Stimulated activated CD4-positive, alpha-beta T cell treated with anti-CD3 and anti-CD28 coated beads, Interleukin-12 subunit alpha, Interleukin-12 subunit beta, amount 100 ng/mL, for 48 hours (primary cell): ENCODE data around the gene ACSF2.
"Not testable (repeated sequence)": the region's sequence is repeated elsewhere in the genome, so short reads cannot be mapped to it uniquely, and the experiment has no call there.

ENCODE experiments used
- DNase-seq, 3 donors: peaks; one replicate each; pipeline ENCODE4 v3.0.0-alpha.2; 2020; ENCODE audit warnings: low read depth in 2 of 3, low spot score in 1 of 3

ACSF2 gene, protein sequence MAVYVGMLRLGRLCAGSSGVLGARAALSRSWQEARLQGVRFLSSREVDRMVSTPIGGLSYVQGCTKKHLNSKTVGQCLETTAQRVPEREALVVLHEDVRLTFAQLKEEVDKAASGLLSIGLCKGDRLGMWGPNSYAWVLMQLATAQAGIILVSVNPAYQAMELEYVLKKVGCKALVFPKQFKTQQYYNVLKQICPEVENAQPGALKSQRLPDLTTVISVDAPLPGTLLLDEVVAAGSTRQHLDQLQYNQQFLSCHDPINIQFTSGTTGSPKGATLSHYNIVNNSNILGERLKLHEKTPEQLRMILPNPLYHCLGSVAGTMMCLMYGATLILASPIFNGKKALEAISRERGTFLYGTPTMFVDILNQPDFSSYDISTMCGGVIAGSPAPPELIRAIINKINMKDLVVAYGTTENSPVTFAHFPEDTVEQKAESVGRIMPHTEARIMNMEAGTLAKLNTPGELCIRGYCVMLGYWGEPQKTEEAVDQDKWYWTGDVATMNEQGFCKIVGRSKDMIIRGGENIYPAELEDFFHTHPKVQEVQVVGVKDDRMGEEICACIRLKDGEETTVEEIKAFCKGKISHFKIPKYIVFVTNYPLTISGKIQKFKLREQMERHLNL

DNA sequence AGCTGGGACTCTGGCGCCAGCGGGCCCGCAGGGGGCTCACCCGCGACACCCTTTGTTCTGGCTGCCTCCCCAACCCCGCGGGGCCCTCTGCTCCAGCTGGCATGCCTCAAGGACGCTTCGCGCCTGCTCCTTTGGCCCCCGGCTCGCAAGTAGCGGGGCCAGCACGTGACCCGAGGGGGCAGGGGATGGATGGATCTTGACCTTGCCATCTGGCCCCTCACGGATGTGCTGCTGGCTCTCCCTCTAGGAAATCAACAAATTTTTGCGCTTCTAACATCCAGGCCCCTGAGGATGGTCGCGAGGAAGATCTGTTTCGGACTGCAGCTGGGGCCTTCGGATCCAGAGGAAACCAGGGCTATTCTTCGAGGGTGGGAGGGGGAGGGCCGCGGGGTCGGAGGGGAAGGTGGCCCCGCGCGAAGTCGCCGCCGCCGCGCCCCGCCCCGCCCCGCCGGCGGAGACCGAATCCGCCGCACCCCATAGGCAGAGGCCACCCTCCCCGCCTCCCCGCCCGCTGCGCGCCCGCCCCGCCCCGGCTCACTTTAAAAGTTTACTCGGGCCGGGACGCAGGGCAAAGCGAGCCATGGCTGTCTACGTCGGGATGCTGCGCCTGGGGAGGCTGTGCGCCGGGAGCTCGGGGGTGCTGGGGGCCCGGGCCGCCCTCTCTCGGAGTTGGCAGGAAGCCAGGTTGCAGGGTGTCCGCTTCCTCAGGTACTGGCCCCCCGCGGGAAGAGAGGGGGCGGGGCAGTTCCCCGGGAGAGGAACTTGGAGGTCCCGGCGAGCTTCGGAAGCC is at the start of gene ACSF2:
TSS of gene ACSF2 (plus strand) at position 537 of the 790 bp plus-strand sequence. CDS start at position 581, 44 bp downstream.
- peak; percentile 48 to 65 (median 53) for DNase-seq

DNA sequence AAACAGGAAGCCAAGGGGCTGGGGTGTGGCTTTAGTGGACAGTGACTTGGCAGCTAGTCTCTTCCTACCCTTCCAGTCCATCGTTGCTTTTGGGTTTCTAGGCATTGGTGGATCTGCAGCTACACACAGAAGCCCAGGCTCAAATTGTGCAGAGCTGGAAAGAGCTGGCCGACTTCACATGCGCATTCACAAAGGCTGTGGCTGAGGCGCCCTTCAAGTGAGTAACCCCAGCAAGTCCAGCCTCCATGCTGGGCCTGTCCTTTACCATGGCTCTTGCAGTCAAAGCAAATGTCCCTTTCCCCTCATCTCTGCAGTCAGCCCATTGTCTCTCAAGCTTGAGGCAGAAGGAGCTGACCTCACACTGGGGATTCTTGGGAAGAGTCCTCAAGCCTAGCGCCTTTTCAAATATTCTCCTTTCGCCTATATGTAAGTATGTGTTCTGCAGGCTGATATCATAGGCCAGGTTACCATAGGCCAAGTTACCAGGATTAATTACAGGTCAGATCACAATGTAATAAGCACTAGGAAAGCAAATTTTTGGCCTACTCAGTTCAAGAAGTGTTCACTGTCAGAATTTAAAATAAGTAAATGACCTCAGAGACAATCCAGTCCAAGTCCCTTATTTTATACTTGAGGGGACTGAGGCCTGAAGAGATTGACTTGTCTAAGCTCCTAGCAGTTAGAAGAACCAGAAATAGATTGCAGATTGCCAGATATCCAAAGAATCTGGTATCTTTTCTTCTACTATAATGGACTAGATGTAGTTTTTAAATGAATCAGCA is 46.5 kb upstream of the ACSF2 start:
- no peak for DNase-seq

DNA sequence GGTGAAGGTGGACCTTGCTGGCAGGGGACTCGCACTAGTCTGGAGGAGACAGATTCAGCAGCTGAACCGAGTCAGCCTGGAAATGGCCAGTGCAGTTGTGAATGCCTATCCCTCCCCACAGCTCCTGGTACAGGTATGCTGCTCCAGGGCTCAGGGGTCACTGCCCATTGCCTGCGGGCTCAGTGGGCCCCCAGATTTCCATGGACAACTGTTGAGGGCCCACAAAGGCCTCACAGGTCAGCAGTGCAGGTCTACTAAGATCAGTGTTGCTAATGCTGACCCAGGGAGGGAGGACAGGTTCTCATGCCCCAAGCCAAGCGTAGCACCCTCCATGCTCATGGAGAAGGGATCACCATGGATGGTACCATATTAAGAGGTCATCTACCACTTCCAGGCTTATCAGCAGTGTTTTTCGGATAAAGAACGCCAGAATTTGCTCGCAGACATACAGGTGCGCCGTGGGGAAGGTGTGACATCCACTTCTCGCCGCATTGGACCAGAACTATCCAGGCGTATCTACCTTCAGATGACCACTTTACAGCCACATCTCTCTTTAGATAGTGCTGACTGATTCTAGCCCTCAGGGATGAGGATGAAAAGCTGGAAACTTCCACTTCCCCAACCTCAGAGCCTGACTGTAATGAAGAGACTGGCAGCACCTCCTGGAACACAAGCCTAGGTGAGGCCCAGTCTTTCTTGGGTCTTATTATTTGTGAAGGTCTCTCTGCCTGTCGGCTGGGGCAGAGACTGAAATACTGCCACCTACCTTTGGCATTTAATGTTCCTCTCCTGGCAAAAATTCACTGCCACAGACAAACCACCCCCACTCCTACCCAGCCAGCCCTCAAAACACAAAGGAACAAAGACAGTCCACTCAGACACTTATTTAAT is 45.4 kb upstream of the ACSF2 start:
- no peak for DNase-seq

DNA sequence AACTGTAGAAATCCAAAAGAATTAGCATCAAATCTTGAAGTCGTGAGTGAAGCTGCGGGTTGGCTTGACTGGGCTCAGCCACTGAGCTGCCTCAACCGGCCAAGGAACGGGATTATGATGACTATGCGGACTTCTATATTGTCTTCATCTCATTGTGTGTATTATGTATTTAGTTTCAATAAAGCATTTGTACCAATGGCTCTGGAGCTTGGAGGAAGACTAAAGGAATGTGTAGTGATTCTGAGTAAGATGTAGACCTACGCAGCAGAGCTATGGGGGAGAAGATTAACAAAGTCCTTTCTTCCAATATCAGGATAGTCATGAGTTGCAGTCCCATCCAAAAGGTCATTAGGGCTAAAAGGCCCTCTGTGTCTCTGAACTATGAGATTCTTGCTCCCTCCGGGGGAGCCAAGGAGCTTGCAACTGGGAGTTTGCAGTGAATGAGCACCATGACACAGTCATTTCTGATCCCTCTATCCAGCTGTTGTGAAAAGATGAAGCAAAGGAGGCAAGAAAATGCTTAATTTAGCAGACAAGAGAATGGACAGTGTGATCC is 44.7 kb upstream of the ACSF2 start:
- no peak for DNase-seq

DNA sequence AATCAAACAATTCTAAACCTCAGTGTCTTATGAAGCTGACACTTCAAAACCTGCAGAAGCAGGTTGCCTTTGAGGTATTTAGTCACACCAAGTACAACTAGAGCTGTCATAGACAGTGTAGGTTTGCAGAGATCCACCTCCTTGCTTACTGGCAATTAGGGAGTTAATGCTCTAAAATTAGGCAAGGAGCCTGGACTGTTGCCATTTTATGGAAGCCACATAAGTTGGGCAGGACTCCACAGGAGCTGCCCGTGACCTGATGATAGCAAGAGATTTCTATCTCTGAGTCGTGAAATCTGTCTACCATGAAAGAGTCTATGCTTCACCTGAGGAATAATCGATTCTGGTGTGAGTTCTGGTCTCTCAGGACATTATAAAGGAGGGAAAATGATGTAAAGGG is 44.1 kb upstream of the ACSF2 start:
- DNase-seq: no peak

DNA sequence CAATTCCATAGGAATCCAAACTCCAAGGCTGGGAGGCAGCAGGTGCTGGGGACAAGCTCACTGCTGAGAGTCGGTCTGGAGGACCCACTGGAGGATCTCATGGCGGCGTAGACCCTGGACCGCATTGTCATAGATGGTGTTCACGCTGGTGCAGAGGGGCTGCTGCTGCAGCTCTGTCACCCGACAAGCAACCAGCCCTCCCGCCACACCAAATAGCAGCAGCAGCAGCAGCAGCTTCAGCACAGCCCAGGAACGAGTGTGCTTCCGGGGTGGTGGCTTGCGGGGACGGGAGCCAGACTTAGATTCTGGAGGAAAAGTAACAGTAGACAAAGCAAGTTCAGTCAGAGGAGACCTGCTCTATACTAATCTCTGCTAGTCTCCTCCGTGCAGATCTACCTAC is 43.1 kb upstream of the ACSF2 start:
- DNase-seq: no peak

DNA sequence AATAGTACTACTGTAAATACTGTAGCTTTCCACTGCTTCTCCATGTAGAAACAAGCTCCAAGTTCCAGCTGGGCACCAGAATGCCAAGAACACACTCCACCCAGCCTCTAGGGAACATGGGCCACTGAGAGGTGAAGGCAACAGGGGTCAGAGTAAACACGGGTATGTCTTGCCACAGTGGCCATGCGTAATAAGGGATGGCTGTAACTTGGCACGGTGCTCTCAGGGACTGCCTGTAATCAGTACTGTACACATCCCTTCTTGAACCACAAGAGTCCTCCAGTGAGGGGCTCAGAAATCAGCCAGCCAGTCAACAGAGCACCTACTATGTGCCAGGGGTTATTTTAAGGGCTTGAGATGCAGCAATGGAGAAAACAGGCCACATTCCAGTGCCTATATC is 39.5 kb upstream of the ACSF2 start:
- no peak for DNase-seq

DNA sequence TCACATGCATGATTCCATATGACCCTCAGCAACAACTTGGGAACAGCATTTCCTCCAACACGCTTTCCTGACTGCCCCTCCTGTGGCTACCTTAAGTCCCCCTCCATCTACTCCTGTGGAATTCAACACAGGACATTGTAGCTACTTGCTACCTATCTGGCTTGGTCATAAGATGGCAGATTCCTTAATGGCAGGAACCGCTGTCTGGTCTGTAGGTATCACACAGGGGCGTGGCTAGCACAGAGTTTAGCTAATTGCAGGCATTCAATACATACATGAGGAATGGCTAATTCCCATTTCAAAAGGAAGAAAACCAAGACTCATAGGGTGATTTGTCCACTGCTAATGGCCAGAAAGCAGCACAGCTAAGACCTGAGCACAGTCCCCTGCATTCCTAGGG is 37.3 kb upstream of the ACSF2 start:
- DNase-seq: no peak

DNA sequence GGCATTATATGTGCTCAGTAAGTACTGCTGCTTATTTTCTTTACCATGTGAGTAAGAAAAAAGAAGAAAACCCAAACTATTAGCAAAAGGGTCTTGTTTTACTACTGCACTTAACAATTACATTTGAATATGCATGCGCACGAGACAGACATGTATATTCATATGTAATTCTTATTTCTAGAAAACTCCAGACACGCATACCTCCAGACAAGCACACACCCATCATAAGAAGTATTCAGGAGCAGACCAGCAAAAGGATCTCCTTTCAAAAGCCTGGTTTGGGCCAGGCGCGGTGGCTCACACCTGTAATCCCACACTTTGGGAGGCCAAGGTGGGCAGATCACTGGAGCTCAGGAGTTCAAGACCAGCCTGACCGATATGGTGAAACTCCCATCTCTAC is 36.5 kb upstream of the ACSF2 start:
- DNase-seq: no peak

DNA sequence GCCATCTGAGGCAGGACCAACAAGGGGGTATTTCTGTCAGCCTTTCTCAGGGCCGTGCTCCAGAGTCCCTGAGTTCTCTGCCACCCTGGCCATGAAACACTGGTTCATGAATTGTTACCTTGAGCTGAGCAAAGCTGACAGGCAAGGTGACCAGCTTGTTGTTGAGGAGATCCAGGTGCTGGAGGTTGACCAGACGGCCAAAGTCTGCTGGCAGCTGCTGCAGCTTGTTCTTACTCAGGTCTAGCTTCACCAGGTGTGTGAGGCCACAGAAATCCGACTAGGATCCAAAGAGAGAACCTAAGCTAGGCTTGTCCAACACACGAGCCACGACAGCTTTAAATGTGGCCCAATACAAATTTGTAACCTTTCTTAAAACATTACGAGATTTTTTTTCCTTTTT is 33.4 kb upstream of the ACSF2 start:
- DNase-seq: no peak

DNA sequence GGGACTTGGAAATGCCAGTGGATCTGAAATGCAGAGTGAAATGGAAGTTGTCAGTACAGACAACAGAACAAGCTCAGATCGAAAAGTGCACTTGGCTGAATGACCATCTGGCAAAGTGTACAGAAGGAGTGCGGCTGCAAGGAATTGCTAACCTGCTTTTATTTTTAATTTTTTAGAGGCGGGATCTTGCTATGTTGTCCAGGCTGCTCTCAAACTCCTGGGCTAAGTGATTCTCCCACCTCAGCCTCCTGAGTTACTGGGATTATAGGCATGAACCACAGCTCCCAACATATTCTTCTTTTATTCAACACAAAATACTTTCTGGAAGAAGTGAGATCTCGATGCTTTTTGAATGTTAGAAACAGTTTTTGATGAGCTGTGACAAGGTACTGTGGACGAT is 32.3 kb upstream of the ACSF2 start:
- DNase-seq: no peak

DNA sequence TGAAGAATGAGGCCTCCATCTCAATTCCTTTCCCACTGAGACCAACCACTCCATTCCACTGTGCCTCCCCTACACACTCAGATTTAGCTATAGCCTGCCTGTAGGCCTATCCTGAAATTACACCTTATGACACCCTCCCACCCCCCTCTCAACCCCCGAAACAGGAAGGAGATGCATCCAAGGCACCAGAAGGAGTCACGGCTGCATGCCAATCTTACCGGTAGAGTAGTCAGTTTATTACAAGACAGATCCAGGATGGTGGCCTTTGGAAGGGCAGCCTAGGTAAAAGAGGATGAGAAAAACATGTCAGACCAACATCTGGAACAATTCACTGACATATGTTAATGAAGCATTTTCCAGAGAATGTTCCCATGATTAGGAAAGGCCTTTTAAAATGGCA is 31.3 kb upstream of the ACSF2 start:
- no peak for DNase-seq

DNA sequence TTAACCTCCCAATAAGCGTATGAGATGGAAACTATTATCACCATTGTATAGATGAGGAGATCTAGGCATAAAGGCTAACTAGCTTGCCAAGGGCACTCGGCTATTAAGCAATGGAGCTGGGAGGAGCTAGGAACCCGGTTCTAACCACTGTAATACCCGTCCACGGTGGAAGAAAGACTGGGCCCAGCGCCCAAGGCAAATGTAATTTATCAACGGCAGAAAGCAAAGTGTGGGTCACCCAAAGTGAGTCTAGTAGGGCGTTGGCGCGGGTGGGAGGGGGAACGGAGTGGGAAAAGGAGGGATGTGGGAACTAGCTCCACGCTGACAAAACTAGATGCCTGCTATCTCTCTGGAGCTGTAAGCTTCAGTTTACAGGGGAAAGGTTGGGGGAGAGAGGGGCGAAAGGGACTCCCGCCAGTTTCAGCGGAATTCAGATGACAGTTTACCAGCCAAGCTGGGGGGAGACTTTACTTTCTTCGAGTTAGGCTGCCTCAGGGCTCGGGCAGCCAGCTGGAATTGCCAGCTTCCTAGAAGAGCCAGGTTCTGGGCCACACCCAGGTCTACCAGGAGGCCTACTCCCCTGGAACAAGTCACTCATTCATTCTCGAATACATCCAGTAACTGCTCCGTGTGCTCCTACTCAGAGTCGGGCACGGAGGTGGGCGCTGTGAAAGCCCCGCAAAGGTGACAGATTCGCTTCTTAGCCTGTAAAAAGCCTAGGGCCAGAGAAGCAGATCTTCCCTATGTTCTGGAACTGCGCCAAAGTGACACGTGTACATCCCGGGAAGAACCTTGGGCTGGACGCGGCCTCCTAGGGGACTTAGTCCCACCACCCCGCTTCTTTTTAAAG is 29.5 kb upstream of the ACSF2 start:
- DNase-seq: no peak

DNA sequence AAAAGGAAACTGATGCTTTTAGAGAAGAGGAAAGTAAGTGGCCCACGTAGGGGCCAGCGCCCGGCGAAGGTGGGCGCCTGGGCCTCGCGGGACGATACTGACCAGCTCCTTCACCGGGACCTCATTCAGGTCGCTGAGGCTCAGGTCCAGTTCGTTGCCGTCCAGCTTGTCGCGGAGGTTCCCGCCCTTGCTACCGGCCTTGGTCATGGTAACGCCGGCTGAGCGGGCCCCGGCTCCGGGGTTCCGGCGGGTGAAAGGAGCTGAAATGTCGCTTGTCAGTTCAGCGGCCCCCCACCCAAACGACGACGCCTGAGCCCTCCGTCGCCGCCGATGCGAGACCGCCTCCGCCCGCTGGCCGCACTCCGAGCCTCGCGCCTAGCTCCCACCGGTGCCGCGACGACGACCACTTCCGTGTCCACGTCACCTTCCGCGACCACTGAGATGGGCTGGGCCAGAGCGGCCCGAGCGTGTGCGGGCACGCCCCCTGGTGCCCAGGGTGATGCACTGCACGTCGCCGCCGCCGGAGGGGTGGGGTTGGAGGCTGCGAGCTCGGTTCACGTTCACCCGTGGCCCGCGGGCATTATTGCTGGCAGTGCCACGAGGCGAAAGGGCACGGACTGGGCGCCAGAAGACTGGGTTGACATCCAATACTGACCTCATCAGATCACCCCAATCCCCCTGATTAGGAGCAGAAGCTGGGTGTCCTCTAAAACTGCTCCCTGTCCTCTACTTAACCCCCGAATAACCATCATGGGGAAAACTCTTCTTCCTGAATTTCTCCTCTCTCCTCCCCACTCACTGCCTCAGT is 28.7 kb upstream of the ACSF2 start, which contains the start of gene LRRC59:
TSS of gene LRRC59 (minus strand) at position 413 of the 808 bp plus-strand sequence. CDS start at position 207, 206 bp downstream.
- DNase-seq: peak; percentile 83 to 95 (median 88)

DNA sequence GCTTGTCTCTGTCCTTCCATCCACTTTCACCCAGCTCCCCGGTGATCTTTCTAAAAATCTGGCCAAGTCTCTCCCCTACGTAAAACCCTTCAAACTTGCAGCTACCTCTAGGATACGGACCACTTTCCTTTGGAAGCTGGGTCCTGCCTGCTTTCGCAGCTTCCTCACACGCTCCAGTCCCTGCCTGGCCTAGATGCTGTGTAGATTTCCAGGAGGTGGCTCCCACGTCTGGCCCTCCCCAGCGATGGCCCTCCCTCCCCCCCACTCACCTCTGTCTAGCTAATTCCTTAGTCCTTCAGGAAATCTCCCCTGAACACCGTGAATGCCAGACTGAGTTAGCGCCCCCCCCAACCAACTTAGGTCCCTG is 28.1 kb upstream of the ACSF2 start:
- DNase-seq: no peak

DNA sequence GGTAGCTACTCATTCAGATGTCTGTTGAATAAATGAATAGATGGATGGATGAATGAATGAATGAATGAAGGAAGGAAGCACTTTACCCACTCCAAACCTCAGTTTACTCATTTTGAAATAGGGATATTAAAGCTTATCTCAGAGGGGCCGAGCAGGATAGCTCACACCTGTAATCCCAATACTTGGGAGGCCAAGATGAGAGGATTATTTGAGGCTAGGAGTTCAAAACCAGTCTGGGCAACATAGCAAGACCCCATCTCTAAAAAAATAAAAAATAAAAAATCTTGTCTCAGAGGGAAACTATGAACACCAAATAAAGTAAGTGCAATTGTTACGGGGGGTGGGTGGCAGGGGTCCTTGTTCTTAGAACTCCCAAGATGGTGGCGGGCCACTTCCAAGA is 27.3 kb upstream of the ACSF2 start:
- DNase-seq: not testable (repeated sequence)

DNA sequence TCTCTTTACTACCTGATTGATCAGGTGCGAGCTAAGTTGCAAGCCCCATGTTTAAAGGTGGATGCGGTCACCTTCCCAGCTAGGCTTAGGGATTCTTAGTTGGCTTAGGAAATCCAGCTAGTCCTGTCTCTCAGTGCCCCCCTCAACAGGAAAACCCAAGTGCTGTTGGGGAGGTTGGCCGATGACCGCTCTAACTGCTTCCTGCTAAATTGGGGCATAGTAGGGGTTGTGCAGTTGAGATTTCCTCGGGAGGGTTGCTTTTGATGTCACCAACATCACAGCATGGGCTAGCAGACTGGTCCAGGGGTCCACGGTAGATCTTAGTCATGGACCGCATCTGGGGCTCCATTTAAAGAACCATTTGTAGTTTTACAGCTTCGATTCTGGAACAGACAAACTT is 26.4 kb upstream of the ACSF2 start:
- DNase-seq: not testable (repeated sequence)

DNA sequence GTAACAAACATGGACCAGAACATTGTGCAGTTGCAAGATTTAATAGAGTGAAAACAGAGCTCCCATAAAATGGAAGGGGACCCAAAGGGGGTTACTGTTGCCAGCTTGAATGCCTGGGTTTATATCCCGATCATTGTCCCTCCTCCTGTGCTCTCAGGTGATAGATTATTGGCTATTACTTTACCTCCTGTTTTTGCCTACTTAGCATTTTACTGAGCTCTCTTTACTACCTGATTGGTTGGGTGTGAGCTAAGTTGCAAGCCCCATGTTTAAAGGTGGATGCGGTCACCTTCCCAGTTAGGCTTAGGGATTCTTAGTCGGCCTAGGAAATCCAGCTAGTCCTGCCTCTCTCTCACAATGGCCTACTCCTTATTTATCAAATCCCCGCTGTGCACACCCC is 20.7 kb upstream of the ACSF2 start:
- DNase-seq: not testable (repeated sequence)
